SK-N-SH (cell line): Measurements from ENCODE around the gene ENTREP3. TPM values are rescaled to one million over a fixed set of nuclear protein-coding genes. Genes with fewer than 3 reads are reported as not detected.
A peak's percentile ranks its signal among the peaks of the same experiment; 100 is the strongest.

ENCODE experiments used
- CTCF ChIA-PET: fragments of 300-600, 350-600 bp; formaldehyde crosslinking; extraction: SDS; loops from one replicate; lab custom pipeline; 2021; lab: Yijun Ruan, JAX
- POLR2A ChIA-PET: fragments of 350-600 bp; sonication (Branson Sonifier 250); formaldehyde crosslinking; extraction: SDS; loops from one replicate; lab custom pipeline; 2020; ENCODE audit warnings: antibody characterized with exemption, inconsistent platforms; lab: Yijun Ruan, JAX
- DNase-seq: peaks from one replicate; pipeline ENCODE4 v3.0.0; 2012
- H2AFZ ChIP-seq: fragments of 200-600 bp; sonication (generic); 2 replicates; pipeline ENCODE4 v1.8.1; 2016; ENCODE audit warnings: antibody characterized with exemption, mild to moderate bottlenecking, low read depth
- H3F3A ChIP-seq: fragments of 200-600 bp; sonication (generic); replicated peaks from 2 replicates; pipeline ENCODE3; 2016; ENCODE audit warnings: antibody characterized with exemption, mild to moderate bottlenecking; ENCODE audit not compliant: insufficient read depth
- H3K27ac ChIP-seq, 2 experiments: fragments of 200-500 bp in 1 of 2; fragments of 200-600 bp in 1 of 2; sonication (Bioruptor generic) in 1 of 2; sonication (generic), shearing (Covaris generic) in 1 of 2; 2 replicates each; pipeline versions ENCODE4 v1.5.1 to v1.6.1; 2014 to 2016; ENCODE audit warnings: low read depth in 2 of 2, inconsistent platforms in 1 of 2, low read length in 1 of 2, mild to moderate bottlenecking in 1 of 2, mixed read lengths in 1 of 2
- H3K27me3 ChIP-seq: fragments of 200-600 bp; sonication (generic), shearing (Covaris generic); 2 replicates; pipeline ENCODE4 v1.6.1; 2016; ENCODE audit warnings: mixed run types; ENCODE audit not compliant: insufficient read depth
- H3K36me3 ChIP-seq, 2 experiments: fragments of 200-500 bp in 1 of 2; fragments of 200-600 bp in 1 of 2; sonication (Bioruptor generic) in 1 of 2; sonication (generic) in 1 of 2; replicated peaks in 1 of 2; 2 replicates each; pipeline versions ENCODE3 to v1.5.1; 2014 to 2016; ENCODE audit warnings: low read length in 1 of 2, mild to moderate bottlenecking in 1 of 2; ENCODE audit not compliant: insufficient read depth in 2 of 2, control insufficient read depth in 1 of 2
- H3K4me1 ChIP-seq, 2 experiments: fragments of 200-500 bp in 1 of 2; fragments of 200-600 bp in 1 of 2; sonication (Bioruptor generic) in 1 of 2; sonication (generic), shearing (Covaris generic) in 1 of 2; 2 replicates each; pipeline versions ENCODE4 v1.5.1 to v1.6.1; 2014 to 2016; ENCODE audit warnings: low read depth in 1 of 2, low read length in 1 of 2, mixed run types in 1 of 2; ENCODE audit not compliant: insufficient read depth in 2 of 2, control insufficient read depth in 1 of 2
- H3K4me2 ChIP-seq: fragments of 200-600 bp; sonication (generic), shearing (Covaris generic); 2 replicates; pipeline ENCODE4 v1.6.1; 2017; ENCODE audit warnings: mixed run types
- H3K4me3 ChIP-seq, 2 experiments: fragments of 200-500 bp in 1 of 2; fragments of 200-600 bp in 1 of 2; sonication (Bioruptor generic) in 1 of 2; sonication (generic), shearing (Covaris generic) in 1 of 2; 2 replicates each; pipeline versions ENCODE4 v1.5.1 to v1.8.1; 2014 to 2016; ENCODE audit warnings: low read depth in 2 of 2, inconsistent platforms in 1 of 2, low read length in 1 of 2, mild to moderate bottlenecking in 1 of 2, mixed read lengths in 1 of 2, moderate library complexity in 1 of 2
- H3K79me2 ChIP-seq: fragments of 200-600 bp; sonication (generic); 2 replicates; pipeline ENCODE4 v1.8.1; 2017; ENCODE audit warnings: mild to moderate bottlenecking; ENCODE audit not compliant: insufficient read depth
- H3K9ac ChIP-seq: fragments of 200-600 bp; sonication (generic); 2 replicates; pipeline ENCODE4 v1.6.1; 2017; ENCODE audit warnings: mixed run types
- H3K9me2 ChIP-seq: fragments of 200-600 bp; sonication (generic); 2 replicates; pipeline ENCODE4 v1.6.1; 2017; ENCODE audit warnings: mixed run types
- H3K9me3 ChIP-seq: fragments of 200-600 bp; sonication (generic); 2 replicates; pipeline ENCODE4 v1.6.1; 2017; ENCODE audit warnings: mixed run types, mild to moderate bottlenecking, moderate library complexity
- H4K20me1 ChIP-seq: fragments of 200-600 bp; sonication (generic); 2 replicates; pipeline ENCODE4 v1.6.1; 2017; ENCODE audit warnings: mild to moderate bottlenecking, mixed run types; ENCODE audit not compliant: insufficient read depth
- CHD2 ChIP-seq: fragments of 150-350 bp; IDR thresholded peaks from 2 replicates; pipeline ENCODE4 v1.6.1; 2018; ENCODE audit warnings: low read length; ENCODE audit not compliant: partially characterized antibody
- EP300 ChIP-seq, 2 experiments: IDR thresholded peaks; 2 replicates each; pipeline versions ENCODE4 v1.4.0 to v1.6.1; 2012; ENCODE audit warnings: borderline replicate concordance in 1 of 2, low read depth in 1 of 2, low read length in 1 of 2
- EZH2phosphoT487 ChIP-seq: fragments of 200-600 bp; sonication (generic); IDR thresholded peaks from 2 replicates; pipeline ENCODE4 v1.6.1; 2017; ENCODE audit warnings: low read depth, mixed run types, mild to moderate bottlenecking, antibody characterized with exemption, moderate library complexity, borderline replicate concordance
- FOSL2 ChIP-seq: IDR thresholded peaks from 2 replicates; pipeline ENCODE4 v1.4.0; 2012; ENCODE audit warnings: low read depth, mild to moderate bottlenecking, moderate library complexity, borderline replicate concordance
- FOXJ3 ChIP-seq: sonication (generic); formaldehyde crosslinking; IDR thresholded peaks from 2 replicates; pipeline ENCODE4 v1.5.1; 2020; ENCODE audit warnings: mild to moderate bottlenecking, missing genetic modification reagents
- GABPA ChIP-seq: IDR thresholded peaks from 2 replicates; pipeline ENCODE4 v1.4.0; 2012; ENCODE audit warnings: low read depth, mild to moderate bottlenecking
- JUND ChIP-seq: IDR thresholded peaks from 2 replicates; pipeline ENCODE4 v1.4.0; 2012
- MEF2A ChIP-seq: IDR thresholded peaks from 2 replicates; pipeline ENCODE4 v1.4.0; 2012; ENCODE audit warnings: low read depth, borderline replicate concordance
- MXI1 ChIP-seq: IDR thresholded peaks from 2 replicates; pipeline ENCODE4 v1.6.1; 2012; ENCODE audit warnings: mild to moderate bottlenecking, low read depth, low read length, improper control_type of control experiment
- POLR2AphosphoS5 ChIP-seq: IDR thresholded peaks from 2 replicates; pipeline ENCODE4 v1.6.1; 2012; ENCODE audit warnings: low read depth, low read length
- RAD21 ChIP-seq: IDR thresholded peaks from 2 replicates; pipeline ENCODE4 v1.6.1; 2012; ENCODE audit warnings: mild to moderate bottlenecking, low read length
- RCOR1 ChIP-seq: fragments of 150-350 bp; IDR thresholded peaks from 2 replicates; pipeline ENCODE4 v1.6.1; 2017; ENCODE audit warnings: antibody characterized with exemption, low read length
- RFX5 ChIP-seq: IDR thresholded peaks from 2 replicates; pipeline ENCODE4 v1.6.1; 2012; ENCODE audit warnings: mild to moderate bottlenecking, improper control_type of control experiment, low read length
- SIN3A ChIP-seq: IDR thresholded peaks from 2 replicates; pipeline ENCODE4 v1.6.1; 2012; ENCODE audit warnings: low read depth, mild to moderate bottlenecking, low read length, moderate library complexity, borderline replicate concordance
- SMC3 ChIP-seq: IDR thresholded peaks from 2 replicates; pipeline ENCODE4 v1.6.1; 2012; ENCODE audit warnings: low read depth, low read length, improper control_type of control experiment
- TAF1 ChIP-seq: IDR thresholded peaks from 2 replicates; pipeline ENCODE4 v1.6.1; 2012; ENCODE audit warnings: low read depth, mild to moderate bottlenecking, low read length, moderate library complexity, borderline replicate concordance
- WGBS: methylation state at CpG from one replicate; pipeline ENCODE4 v1.1.6; 2017; ENCODE audit warnings: low lambda C conversion rate; 5-methylcytosine and 5-hydroxymethylcytosine counted together
- polyA plus RNA-seq, 3 experiments: library from polyadenylated mRNA; depleted of rRNA; stranded (reverse); fragments of >200 nt; gene quantifications; 2 replicates each; pipeline ENCODE4 v1.2.3, GENCODE V29; 2012
- TF ChIP-seq, protein P1 (sequence below): fragments of 150-350 bp; IDR thresholded peaks from 2 replicates; pipeline ENCODE4 v1.6.1; 2016; ENCODE audit warnings: mild to moderate bottlenecking, low read depth, low read length
- TF ChIP-seq, protein P2 (sequence below): IDR thresholded peaks from 2 replicates; pipeline ENCODE4 v1.4.0; 2012; ENCODE audit warnings: low read depth, borderline replicate concordance
- TF ChIP-seq, protein P3 (sequence below): IDR thresholded peaks from 2 replicates; pipeline ENCODE4 v1.4.0; 2012; ENCODE audit warnings: low read depth
- TF ChIP-seq, protein P4 (sequence below): IDR thresholded peaks from 2 replicates; pipeline ENCODE4 v1.4.0; 2012; ENCODE audit warnings: low read depth, borderline replicate concordance

ENTREP3 gene
- polyA plus RNA-seq, 1 of the 3 experiments (the other 2 are of a cell fraction) = 30.6 TPM

DNA sequence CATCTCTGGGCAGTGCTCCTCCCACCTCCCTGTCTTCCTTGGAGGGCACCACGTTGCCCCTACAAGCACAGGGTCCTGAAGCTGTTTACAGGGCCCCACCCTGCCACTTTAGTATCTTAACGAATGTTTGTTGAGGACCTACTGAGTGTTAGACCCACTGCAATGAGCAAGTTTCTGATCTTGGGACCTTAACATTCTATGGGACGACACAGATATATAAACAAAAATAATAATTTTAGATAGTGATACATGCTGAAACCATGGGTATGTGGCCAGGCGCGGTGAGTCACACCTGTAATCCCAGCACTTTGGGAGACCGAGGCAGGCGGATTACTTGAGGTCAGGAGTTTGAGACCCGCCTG, 10.1 kb downstream of the ENTREP3 start:
- Histone ChIP-seq H3K27me3 (no peaks in the 10 kb centered on the region), H3K4me1 (peaks cover 0 to 23% of the 10 kb centered on the region in 2 experiments; a peak in 3 of 4 replicates), H3K9me3 (no peaks in the 10 kb centered on the region), H3K4me3 (peak overlapping the region; percentile 49 to 65), H3F3A (peaks cover 26% of the 10 kb centered on the region), H4K20me1 (no peaks in the 10 kb centered on the region), H3K36me3 (peaks cover 9 to 21% of the 10 kb centered on the region in 2 experiments), H2AFZ (peak overlapping the region; percentile 84), H3K27ac (peak overlapping the region; percentile 75 to 92), H3K4me2 (peak overlapping the region; percentile 87), H3K9me2 (no peaks in the 10 kb centered on the region), H3K79me2 (peaks cover 24% of the 10 kb centered on the region), H3K9ac (peak overlapping the region; percentile 60)
- ChIA-PET CTCF (interaction anchor here (0.8 to 13.3 kb wide), 8 partner anchors 10 to 80 kb away, joined by 3 to 184 read pairs (median 3); partner anchors contain the start of genes ENTREP3 and RUSC1), POLR2A (interaction anchor here (0.6 to 2.4 kb wide), 6 partner anchors 17 to 154 kb away, joined by 3 to 6 read pairs (median 4); partner anchors contain the start of genes CLK2 and SCAMP3)
- WGBS = 75% methylated on average over 8 of the region's 8 CpGs
- no peak for DNase-seq
- TF ChIP-seq RFX5 (no peak), FOSL2 (no peak), TAF1 (no peak), RCOR1 (no peak), GABPA (no peak), MXI1 (0 out of 2 replicates have a peak, but pooled peaks have one; percentile 17), MEF2A (no peak)
- TF ChIP-seq, protein P1, sequence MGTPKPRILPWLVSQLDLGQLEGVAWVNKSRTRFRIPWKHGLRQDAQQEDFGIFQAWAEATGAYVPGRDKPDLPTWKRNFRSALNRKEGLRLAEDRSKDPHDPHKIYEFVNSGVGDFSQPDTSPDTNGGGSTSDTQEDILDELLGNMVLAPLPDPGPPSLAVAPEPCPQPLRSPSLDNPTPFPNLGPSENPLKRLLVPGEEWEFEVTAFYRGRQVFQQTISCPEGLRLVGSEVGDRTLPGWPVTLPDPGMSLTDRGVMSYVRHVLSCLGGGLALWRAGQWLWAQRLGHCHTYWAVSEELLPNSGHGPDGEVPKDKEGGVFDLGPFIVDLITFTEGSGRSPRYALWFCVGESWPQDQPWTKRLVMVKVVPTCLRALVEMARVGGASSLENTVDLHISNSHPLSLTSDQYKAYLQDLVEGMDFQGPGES = no peak

DNA sequence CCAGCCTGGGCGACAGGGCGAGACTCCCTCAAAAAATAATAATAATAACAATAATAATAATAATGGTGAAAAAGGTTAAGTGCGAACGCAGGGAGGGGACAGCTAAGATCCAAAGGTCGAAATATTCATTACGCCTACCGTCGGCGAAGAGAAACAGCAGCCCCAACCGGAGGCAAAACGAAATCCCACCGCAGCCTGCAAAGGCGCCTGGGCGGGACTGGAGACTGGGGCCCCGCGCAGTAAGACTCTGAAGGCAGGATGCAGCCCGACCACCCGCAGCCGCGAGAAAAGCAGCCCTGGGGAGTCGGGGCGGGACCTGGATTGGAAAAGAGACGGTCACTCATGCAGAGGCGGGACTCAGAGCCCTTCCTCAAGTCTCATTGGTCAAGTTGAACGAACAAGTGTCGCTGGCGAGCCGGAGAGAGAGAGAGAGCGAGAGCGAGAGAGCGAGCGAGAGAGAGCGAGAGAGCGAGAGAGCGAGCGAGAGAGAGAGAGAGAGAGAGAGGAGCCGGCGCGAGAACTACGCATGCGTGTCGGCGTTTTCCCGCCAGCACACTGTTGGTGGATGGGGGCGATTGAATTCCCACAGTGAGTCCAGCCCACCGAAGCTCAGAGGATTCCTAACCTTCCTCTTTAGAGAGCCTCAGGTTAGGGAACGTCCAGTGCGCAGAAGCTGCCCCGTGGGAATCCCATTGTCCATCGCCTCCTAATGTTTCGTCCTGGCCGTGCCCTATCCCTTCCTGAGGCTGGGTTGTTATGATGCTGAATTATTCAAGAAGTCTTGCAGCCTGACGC, 10.7 kb downstream of the ENTREP3 start:
- ChIA-PET CTCF (interaction anchor here (0.7 to 13.3 kb wide), 16 partner anchors 11 to 80 kb away, joined by 3 to 184 read pairs (median 4); partner anchors contain the start of genes ENTREP3, RUSC1 and THBS3), POLR2A (interaction anchor here (0.6 to 2.4 kb wide), 8 partner anchors 17 to 153 kb away, joined by 3 to 6 read pairs (median 3); partner anchors contain the start of genes CLK2 and SCAMP3)
- Histone ChIP-seq H3K36me3 (peaks cover 9 to 17% of the 10 kb centered on the region in 2 experiments), H3K79me2 (peaks cover 28% of the 10 kb centered on the region), H4K20me1 (no peaks in the 10 kb centered on the region), H2AFZ (peak overlapping the region; percentile 84), H3K27ac (peak overlapping the region; percentile 75 to 92), H3K4me2 (peak overlapping the region; percentile 87), H3K4me1 (peaks cover 0 to 24% of the 10 kb centered on the region in 2 experiments; a peak in 3 of 4 replicates), H3F3A (peaks cover 26% of the 10 kb centered on the region), H3K4me3 (peak overlapping the region; percentile 49 to 65), H3K9me2 (no peaks in the 10 kb centered on the region), H3K9me3 (no peaks in the 10 kb centered on the region), H3K27me3 (no peaks in the 10 kb centered on the region), H3K9ac (peak overlapping the region; percentile 80)
- WGBS = 1% methylated on average over 51 of the region's 53 CpGs
- DNase-seq = peak; percentile 91
- peak; percentile 96 for TF ChIP-seq POLR2AphosphoS5
- TF ChIP-seq FOXJ3 = peak; percentile 22; the same call in 1 of the 2 replicates
- TF ChIP-seq FOSL2 = peak; percentile 56; the same call in 1 of the 2 replicates
- TF ChIP-seq CHD2 = peak; percentile 97
- peak; percentile 57 for TF ChIP-seq GABPA
- no peak; the same call in 1 of the 2 replicates for TF ChIP-seq MEF2A
- peak; percentile 49 for TF ChIP-seq RAD21
- TF ChIP-seq, protein P2, sequence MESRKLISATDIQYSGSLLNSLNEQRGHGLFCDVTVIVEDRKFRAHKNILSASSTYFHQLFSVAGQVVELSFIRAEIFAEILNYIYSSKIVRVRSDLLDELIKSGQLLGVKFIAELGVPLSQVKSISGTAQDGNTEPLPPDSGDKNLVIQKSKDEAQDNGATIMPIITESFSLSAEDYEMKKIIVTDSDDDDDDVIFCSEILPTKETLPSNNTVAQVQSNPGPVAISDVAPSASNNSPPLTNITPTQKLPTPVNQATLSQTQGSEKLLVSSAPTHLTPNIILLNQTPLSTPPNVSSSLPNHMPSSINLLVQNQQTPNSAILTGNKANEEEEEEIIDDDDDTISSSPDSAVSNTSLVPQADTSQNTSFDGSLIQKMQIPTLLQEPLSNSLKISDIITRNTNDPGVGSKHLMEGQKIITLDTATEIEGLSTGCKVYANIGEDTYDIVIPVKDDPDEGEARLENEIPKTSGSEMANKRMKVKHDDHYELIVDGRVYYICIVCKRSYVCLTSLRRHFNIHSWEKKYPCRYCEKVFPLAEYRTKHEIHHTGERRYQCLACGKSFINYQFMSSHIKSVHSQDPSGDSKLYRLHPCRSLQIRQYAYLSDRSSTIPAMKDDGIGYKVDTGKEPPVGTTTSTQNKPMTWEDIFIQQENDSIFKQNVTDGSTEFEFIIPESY = peak; percentile 95
- TF ChIP-seq, protein P3, sequence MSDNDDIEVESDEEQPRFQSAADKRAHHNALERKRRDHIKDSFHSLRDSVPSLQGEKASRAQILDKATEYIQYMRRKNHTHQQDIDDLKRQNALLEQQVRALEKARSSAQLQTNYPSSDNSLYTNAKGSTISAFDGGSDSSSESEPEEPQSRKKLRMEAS = peak; percentile 98
- TF ChIP-seq, protein P4, sequence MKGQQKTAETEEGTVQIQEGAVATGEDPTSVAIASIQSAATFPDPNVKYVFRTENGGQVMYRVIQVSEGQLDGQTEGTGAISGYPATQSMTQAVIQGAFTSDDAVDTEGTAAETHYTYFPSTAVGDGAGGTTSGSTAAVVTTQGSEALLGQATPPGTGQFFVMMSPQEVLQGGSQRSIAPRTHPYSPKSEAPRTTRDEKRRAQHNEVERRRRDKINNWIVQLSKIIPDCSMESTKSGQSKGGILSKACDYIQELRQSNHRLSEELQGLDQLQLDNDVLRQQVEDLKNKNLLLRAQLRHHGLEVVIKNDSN = peak; percentile 74; the same call in 1 of the 2 replicates
- TF ChIP-seq SIN3A = peak; percentile 99
- TF ChIP-seq EZH2phosphoT487 = no peak
- TF ChIP-seq SMC3 = no peak
- peak; percentile 67 to 77; a peak in 3 of 4 replicates for TF ChIP-seq EP300 (IDR thresholded peaks at IDR 0.05; ENCODE audit: borderline replicate concordance in 1 of 2, low read depth in 1 of 2, low read length in 1 of 2)
- TF ChIP-seq RFX5 = 0 out of 2 replicates have a peak, but pooled peaks have one; percentile 53
- TF ChIP-seq RCOR1 = peak; percentile 83
- no peak; the same call in 1 of the 2 replicates for TF ChIP-seq JUND
